ENCODE measurements around the gene CD151.

CD151 gene

DNA sequence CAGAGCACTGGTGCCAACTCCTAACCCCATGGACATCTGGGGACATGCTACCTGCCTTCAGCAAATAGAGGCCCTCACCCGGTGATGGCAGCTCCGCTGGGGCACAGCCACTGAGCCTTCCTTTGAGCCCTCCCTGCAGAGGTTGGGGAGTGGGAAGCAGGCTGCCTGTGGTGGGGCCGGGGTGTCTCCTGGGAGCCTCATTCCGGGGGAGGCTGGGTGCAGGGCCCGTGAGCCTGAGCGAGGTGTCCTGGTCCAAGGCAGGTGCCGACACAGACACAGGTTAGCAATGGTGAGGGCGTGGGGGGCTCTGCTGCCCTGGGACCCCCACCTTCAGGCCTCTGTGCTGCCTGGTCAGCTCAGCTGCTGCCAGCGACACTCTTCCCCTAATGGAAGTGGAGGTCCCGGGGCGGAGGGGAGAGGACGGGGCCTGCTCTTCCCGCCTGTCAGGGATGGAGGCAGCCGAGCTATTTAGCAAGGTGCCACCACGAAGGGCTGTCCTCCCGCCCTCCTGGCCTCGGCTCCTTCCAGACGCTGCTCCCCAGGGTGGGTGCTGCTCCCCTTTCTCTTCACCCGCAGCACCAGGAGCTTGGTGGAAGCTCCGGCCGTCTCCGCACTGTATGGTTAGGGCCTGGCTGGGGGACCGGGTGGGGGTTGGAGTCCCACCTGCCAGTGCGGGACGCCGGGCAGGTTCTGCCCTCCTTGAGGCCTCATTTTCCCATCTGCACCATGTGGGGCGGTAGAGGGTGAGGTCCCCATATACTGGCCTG lies 21.1 kb downstream of the CD151 start:
- ATAC-seq (ENCODE audit: low read depth) (no peak), DNase-seq (ENCODE audit: low spot score) (no peak)
- Histone ChIP-seq H3K9me3 (ENCODE audit: severe bottlenecking) (no peaks in the 10 kb centered on the region), H3K36me3 (ENCODE audit: low read depth) (peaks cover 5% of the 10 kb centered on the region), H3K27me3 (ENCODE audit: insufficient read depth, poor library complexity, severe bottlenecking) (no peaks in the 10 kb centered on the region), H3K27ac (ENCODE audit: poor library complexity, severe bottlenecking) (no peak overlapping the region), H3K4me3 (ENCODE audit: severe bottlenecking) (no peak overlapping the region), H3K4me1 (ENCODE audit: insufficient read depth, poor library complexity, severe bottlenecking) (no peaks in the 10 kb centered on the region)
- TF ChIP-seq, protein P1, sequence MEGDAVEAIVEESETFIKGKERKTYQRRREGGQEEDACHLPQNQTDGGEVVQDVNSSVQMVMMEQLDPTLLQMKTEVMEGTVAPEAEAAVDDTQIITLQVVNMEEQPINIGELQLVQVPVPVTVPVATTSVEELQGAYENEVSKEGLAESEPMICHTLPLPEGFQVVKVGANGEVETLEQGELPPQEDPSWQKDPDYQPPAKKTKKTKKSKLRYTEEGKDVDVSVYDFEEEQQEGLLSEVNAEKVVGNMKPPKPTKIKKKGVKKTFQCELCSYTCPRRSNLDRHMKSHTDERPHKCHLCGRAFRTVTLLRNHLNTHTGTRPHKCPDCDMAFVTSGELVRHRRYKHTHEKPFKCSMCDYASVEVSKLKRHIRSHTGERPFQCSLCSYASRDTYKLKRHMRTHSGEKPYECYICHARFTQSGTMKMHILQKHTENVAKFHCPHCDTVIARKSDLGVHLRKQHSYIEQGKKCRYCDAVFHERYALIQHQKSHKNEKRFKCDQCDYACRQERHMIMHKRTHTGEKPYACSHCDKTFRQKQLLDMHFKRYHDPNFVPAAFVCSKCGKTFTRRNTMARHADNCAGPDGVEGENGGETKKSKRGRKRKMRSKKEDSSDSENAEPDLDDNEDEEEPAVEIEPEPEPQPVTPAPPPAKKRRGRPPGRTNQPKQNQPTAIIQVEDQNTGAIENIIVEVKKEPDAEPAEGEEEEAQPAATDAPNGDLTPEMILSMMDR (IDR thresholded peaks at IDR 0.05; ENCODE audit: poor library complexity, severe bottlenecking) = no peak

DNA sequence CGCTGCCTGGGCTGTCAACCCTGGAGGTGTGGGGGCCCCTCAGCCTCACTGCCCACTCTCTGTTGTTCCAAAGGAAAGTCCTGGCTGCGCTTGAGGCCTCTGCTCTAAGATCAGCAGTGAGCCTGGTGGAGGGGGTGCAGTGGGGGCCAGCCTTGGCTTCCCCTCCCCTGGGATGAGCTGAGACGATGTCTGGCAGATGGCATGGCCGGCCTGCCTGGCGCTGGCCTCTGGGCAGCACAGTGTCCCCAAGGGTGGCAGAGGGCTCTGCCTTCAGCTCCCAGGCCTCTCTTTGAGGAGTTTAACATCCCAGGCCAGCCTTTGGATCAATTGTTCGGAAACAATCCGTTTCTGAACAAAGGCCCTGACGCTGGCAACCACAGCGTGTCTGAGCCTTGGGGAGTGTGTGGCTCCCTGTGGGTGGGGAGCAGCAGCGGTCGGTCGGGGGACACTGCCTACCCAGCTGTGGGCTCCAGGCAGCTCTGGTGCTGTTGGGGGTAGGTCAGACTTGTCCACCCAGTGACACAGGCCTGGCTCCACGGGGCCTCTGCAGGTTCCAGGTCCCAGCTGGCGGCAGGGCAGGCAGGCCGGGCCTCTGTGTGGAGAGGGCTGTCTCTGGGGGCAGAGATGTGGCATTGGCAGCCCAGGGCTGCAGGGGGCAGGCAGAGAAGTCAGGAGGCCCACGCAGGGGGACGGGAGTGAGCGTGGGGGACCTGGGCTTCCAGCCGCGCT lies 22.0 kb downstream of the CD151 start:
- no peak for ATAC-seq (ENCODE audit: low read depth)
- Histone ChIP-seq H3K4me1 (ENCODE audit: insufficient read depth, poor library complexity, severe bottlenecking) (no peaks in the 10 kb centered on the region), H3K27ac (ENCODE audit: poor library complexity, severe bottlenecking) (no peak overlapping the region), H3K27me3 (ENCODE audit: insufficient read depth, poor library complexity, severe bottlenecking) (no peaks in the 10 kb centered on the region), H3K9me3 (ENCODE audit: severe bottlenecking) (no peaks in the 10 kb centered on the region), H3K4me3 (ENCODE audit: severe bottlenecking) (no peak overlapping the region), H3K36me3 (ENCODE audit: low read depth) (no peaks in the 10 kb centered on the region; the same call in 1 of the 2 replicates)
- DNase-seq (ENCODE audit: low spot score) = no peak
- TF ChIP-seq, protein P1 (IDR thresholded peaks at IDR 0.05; ENCODE audit: poor library complexity, severe bottlenecking) = no peak

DNA sequence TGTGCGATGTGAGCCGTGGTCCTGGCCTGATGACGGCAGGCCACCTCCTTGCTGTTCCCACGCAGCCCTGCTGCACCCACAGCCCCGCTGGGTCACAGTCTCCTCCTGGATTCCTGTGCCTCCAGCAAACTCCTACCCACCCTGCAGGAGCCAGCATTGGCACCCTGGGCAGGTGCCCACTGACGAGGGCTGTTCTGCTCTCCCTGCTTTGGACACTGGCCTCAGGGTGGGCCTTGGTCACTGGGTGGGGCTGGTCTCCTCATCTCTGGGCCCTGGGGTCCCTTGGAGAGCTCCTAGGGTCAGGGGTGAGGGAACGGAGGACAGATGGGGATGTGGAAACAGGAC lies 22.6 kb downstream of the CD151 start:
- Histone ChIP-seq H3K27me3 (ENCODE audit: insufficient read depth, poor library complexity, severe bottlenecking) (no peaks in the 10 kb centered on the region), H3K4me3 (ENCODE audit: severe bottlenecking) (no peak overlapping the region), H3K4me1 (ENCODE audit: insufficient read depth, poor library complexity, severe bottlenecking) (no peaks in the 10 kb centered on the region), H3K36me3 (ENCODE audit: low read depth) (no peaks in the 10 kb centered on the region; the same call in 1 of the 2 replicates), H3K9me3 (ENCODE audit: severe bottlenecking) (no peaks in the 10 kb centered on the region), H3K27ac (ENCODE audit: poor library complexity, severe bottlenecking) (no peak overlapping the region)
- ATAC-seq (ENCODE audit: low read depth) = no peak
- TF ChIP-seq, protein P1 (IDR thresholded peaks at IDR 0.05; ENCODE audit: poor library complexity, severe bottlenecking) = no peak
- DNase-seq (ENCODE audit: low spot score) = no peak

DNA sequence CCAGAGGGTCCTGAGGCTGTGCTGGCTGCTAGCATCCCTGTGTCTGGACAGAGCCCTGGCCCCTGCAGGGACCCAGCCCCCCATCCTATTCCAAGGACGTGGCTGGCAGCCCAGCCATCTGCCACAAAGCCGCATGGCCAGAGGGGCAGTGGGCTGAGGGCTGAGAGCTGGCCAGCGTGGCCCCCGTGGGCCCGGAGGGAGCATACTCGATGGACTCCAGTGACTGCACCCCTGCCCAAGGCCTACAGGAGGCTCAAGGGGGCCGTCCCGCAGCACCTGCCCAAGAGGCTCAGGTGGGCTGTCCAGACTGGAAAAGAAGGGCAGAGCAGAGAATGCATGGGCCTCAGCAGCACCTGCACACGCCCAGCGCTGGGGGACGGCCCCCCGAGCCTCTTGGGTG lies 23.0 kb downstream of the CD151 start:
- Histone ChIP-seq H3K27ac (ENCODE audit: poor library complexity, severe bottlenecking) (no peak overlapping the region), H3K36me3 (ENCODE audit: low read depth) (no peaks in the 10 kb centered on the region; the same call in 1 of the 2 replicates), H3K9me3 (ENCODE audit: severe bottlenecking) (no peaks in the 10 kb centered on the region), H3K4me3 (ENCODE audit: severe bottlenecking) (no peak overlapping the region), H3K27me3 (ENCODE audit: insufficient read depth, poor library complexity, severe bottlenecking) (no peaks in the 10 kb centered on the region), H3K4me1 (ENCODE audit: insufficient read depth, poor library complexity, severe bottlenecking) (no peaks in the 10 kb centered on the region)
- DNase-seq (ENCODE audit: low spot score) = no peak
- ATAC-seq (ENCODE audit: low read depth) = no peak
- TF ChIP-seq, protein P1 (IDR thresholded peaks at IDR 0.05; ENCODE audit: poor library complexity, severe bottlenecking) = no peak

DNA sequence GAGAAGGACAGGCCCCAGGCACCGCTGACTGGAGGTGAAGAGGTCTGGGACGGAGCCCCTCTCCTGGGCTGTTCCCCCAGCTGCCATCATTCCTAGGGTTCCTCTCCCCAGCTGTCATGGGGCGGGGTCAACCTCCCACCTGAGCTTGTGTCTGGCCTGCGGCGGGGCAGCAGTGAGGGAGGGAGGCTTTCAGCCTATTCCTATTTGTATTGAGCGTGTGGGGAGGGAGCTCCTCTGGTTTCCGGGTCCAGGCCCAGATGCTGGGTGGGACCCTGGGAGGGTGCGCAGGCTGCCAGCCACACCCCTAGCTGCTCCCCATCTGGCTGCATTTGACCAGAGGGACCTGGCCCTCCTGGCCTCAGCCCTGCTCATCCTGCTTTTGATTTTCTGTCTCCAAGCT lies 23.6 kb downstream of the CD151 start:
- Histone ChIP-seq H3K36me3 (ENCODE audit: low read depth) (no peaks in the 10 kb centered on the region; the same call in none of the 2 replicates), H3K4me1 (ENCODE audit: insufficient read depth, poor library complexity, severe bottlenecking) (no peaks in the 10 kb centered on the region), H3K9me3 (ENCODE audit: severe bottlenecking) (no peaks in the 10 kb centered on the region), H3K4me3 (ENCODE audit: severe bottlenecking) (no peak overlapping the region), H3K27me3 (ENCODE audit: insufficient read depth, poor library complexity, severe bottlenecking) (no peaks in the 10 kb centered on the region), H3K27ac (ENCODE audit: poor library complexity, severe bottlenecking) (no peak overlapping the region)
- TF ChIP-seq, protein P1 (IDR thresholded peaks at IDR 0.05; ENCODE audit: poor library complexity, severe bottlenecking) = no peak
- ATAC-seq (ENCODE audit: low read depth) = no peak
- DNase-seq (ENCODE audit: low spot score) = no peak

Measured in RWPE2 (cell line).